GM12872 (cell line): ENCODE data around the gene RPS16.

Source experiments
- CTCF ChIP-seq: IDR thresholded peaks from 3 replicates; pipeline ENCODE4 v1.5.1; 2011; ENCODE audit warnings: low read depth, mild to moderate bottlenecking, low read length, moderate library complexity; ENCODE audit not compliant: insufficient read depth

Gene RPS16

DNA sequence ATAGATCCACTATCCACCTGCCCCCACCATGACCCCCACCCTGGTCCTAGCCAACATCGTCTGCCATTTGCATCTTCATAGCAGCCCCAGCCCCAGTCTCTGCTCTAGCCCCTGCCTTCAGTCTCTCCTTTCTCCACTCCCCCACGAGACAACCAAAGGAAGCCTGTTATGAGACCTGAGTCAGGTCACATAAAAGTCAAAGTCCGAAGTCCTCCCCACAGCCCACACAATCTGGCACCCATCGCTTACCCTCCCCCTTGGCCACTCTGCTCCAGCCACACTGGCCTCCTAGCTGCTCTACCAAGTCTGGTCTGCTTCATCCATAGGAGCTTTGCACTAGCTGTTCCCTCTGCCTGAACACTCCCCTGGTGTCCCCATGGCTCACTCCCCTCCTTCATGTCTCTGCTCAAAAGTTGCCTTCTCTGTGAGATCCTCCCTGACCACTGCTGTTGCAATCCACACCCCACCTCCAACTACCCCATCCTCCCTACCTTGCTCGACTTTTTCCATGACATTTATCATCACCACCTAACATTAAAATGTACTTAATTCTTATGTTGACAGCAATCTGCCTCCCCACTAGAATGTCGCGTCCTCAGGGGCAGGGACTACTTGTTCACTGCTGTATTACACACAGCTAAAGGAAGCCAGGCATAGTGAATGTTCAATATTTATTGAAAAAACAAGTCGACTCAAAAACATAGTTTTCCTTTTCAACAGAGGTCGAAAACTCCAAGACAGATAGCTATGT, 24.5 kb downstream of the RPS16 start:
- no peak for TF ChIP-seq CTCF

DNA sequence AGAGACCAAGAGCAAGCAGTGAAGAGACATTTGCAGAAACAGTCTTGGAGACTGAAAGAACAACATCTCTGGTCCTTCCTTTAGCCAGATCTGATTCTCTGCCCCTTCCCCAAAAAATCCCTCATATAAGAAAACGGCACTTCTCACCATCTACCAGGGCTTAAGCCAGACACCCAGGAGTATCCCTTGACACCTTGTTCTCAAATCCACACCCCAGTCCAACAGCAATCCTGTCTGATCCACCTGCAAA, 25.0 kb downstream of the RPS16 start:
- TF ChIP-seq CTCF: no peak

DNA sequence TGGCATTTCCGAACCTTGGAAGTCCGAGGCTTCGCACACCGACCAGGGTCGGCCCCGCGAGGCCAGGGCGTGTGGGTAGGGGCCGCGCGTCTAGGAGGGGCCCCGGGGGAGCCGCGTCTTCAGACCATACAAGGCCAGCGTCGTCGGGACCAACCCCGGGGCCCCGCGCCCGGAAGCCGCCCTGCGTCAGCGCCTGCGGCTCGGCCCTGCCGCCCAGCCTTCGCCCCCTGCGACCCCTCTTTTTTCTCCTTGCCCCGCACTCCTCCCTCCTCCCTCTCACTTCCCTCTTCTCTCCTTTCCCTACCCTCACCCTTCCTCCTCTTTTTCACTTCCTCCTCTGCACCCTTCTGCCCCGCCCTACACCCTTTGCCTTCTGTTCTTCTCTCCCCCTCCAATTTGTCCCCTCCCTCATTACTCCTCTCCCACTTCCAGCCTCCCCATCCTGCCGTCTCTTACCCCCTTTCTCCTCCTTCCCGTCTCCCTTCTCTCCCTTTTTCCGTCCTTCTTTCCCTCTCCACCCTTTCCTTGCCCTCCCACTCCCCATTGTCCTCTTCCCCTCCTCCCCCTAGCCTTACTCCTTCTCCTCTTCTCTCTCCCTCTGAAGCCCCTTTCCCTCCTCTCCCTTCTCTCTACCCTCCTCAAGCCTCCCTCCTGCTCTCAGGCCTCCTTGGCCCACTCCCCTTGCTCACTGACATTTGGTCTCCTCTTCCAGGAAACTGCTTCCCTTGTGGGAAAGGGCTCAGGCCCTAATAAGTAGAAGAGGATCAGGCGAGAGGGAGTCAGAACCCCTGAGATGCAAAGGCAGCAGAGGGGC, 25.5 kb downstream of the RPS16 start:
- no peak for TF ChIP-seq CTCF

DNA sequence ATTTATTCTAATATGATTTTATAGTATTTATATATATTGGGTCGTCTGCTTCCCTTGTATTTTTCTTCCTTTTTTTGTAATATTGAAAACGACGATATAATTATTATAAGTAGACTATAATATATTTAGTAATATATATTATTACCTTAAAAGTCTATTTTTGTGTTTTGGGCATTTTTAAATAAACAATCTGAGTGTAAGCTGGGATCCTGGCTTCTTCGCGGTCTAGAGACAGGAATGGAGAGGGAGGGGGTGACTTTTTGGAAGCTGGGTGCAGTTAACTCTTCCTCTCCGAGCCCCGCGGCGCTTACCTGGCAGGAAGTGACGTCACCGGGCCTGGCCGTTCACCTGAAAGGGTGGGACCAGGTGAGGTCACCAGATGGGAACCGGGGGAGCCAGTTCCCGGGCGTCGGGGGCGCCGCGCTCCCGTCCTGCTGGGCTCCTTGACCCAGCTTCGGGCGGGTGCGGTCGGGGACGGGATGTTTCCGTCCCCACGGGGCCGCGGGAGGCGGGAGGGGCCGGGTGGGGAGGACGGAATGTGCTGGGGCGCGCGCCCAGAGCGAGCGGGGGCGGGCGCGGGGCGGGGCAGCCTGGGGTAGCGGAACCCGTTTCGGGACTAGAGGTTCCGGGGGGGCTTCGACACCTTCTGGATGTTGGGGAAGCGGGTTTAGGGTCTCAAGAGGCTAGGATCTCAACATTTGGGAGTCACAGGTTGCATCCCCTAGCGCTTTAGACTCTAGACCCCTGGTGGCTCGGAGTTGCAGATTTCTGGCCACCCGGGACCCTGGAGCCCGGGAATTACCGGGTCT, 26.3 kb downstream of the RPS16 start:
- TF ChIP-seq CTCF: no peak

GRCh38 chr19:39408392-39409207, 27.1 kb downstream of the RPS16 start:
- TF ChIP-seq CTCF: no peak

DNA sequence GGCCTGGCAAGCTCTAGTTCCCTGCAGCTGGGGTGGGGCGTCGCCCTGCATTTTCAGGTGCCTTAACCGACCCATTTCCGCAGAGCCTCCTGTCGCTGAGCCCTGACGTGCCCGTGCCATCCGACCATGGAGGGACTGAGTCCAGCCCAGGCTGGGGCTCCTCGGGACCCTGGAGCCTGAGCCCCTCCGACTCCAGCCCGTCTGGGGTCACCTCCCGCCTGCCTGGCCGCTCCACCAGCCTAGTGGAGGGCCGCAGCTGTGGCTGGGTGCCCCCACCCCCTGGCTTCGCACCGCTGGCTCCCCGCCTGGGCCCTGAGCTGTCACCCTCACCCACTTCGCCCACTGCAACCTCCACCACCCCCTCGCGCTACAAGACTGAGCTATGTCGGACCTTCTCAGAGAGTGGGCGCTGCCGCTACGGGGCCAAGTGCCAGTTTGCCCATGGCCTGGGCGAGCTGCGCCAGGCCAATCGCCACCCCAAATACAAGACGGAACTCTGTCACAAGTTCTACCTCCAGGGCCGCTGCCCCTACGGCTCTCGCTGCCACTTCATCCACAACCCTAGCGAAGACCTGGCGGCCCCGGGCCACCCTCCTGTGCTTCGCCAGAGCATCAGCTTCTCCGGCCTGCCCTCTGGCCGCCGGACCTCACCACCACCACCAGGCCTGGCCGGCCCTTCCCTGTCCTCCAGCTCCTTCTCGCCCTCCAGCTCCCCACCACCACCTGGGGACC, 27.9 kb downstream of the RPS16 start:
- TF ChIP-seq CTCF: no peak
